ENCODE data around the gene CYP3A7.
A peak's percentile ranks its signal among the peaks of the same experiment; 100 is the strongest.
"Not testable (repeated sequence)": the region's sequence is repeated elsewhere in the genome, so short reads cannot be mapped to it uniquely, and the experiment has no call there.

CYP3A7 gene

DNA sequence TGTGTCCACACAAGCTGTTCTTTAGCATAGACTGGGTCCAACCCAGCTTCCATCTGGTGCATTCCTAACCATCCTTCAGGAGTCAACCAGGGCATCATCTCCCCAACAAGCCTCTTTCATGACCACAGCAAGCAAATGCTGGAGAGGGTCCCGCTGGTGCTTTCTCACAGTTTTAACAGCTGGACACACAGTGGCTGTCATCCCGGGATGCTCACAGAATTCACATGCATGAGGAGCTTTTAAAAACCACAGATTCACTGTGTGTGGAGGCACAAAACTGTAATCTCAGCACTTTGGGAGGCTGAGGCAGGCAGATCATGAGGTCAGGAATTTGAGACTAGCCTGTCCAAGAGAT, 6.4 kb upstream of the CYP3A7 start:
- DNase-seq (ENCODE audit: low spot score), result no peak

DNA sequence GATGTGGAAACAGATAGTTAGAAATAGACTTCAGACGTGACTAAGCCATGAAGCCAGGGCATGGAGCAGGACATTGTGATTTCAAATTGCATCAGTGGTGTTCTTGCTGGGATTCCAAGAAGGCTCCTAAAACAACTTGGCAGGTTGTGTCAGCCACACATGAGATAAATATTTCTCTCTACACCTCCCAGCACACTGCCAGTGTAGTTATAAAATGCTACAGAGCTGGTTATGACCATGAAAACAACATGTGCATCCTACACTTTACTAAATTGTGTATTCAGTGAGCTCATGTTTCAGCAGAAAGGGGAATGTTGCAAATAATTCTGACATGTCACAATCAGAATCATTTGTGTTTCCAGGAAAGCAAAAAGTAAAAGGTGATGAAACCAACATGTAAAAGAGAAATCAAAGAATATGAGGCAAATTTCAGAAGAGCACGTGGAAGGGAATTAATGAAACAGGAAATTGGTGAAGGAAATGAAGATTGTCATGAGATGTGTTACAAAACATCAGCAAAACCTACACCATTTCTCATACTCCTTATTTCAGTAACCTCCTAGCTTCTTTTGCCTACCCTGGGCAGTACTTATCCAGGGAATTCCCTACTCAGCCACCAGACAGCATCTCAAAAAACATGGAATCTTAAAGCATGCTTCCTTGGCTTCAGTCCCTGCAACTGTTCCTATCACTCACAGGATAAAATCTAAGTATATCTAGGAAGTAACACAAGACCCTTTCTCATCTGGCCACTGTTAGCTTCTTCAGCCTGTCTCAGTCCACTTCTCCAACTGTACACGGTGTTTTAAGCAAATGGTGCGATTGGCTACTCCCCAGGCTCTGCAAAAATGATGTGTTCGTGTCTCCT, 5.8 kb upstream of the CYP3A7 start:
- DNase-seq (ENCODE audit: low spot score), result no peak

DNA sequence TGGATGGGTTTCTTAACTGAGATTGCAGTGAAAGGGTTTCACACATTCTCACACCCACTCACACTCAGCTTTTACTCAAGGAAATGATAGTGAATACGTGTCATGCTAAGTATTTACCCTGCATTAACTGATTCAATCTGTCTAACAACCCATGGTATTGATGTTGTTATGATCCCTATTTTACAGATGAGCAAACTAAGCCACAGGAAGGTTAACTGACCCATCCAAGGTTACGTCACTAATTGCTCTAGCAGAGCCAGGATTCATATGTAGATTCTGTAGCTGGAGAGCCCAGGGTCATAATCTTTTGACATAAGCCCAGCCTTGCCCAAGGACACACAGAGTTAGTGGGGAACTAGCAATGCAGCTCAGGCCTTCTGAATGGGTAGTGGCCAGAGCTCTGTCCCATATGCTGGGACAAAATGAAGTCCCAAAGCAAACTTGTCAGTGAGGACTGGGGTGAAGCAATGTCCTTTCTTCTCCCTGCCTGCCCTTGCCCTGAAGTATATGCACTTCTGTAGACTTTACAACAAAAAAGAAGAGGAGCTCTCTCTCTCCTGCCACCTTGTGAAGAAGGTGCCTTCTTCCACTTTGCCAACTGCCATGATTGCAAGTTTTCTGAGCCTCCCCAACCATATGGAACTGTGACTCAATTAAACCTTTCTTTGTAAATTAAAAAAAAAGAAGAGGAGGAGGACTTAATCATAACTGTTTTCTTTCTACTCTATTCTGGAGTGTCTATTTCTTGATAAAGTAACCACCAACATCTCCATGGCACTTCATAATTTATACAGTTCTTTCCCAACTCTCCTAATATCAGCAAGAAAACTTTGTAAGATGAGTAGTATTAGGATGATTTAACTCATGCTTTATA, 4.9 kb upstream of the CYP3A7 start:
- no peak for DNase-seq (ENCODE audit: low spot score)

DNA sequence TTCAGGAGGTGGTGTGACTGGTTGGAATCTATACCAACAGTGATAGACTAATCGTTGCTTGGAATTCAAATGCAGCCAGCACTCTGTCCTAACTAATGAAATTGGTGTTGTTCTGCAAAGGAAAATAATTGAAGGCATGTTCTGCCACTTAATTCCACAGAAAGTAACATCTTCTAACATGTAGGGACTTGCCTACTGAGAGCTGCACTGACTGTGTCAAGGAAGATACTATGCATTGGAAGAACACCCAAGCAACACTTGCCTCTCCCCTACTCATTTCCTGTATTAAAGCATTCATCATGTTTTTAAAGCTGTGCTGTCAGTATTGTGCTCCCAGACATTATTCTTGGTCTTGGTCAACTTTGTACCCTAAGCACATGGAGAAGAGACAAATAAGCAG, 2.7 kb upstream of the CYP3A7 start:
- no peak for DNase-seq (ENCODE audit: low spot score)

DNA sequence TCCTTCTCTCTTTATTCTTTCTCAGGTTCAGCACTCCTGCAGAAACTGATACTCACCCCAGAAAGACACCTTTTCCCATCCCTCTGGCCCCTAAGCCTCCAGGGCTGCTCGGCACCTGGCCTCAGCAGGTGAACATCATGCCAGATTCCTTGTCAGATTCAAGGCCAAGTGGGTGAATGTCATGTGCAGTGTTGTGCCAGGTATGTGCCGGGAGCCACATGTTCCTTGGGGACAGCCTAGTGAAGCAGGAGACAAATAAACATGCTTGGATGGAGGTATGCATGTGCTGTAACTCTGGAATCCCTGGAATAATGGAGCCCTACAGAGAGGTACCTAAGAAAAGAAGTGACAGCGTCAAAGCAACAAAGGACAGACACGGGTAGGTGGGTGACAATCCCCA, 1.7 kb upstream of the CYP3A7 start:
- DNase-seq (ENCODE audit: low spot score), result not testable (repeated sequence)

DNA sequence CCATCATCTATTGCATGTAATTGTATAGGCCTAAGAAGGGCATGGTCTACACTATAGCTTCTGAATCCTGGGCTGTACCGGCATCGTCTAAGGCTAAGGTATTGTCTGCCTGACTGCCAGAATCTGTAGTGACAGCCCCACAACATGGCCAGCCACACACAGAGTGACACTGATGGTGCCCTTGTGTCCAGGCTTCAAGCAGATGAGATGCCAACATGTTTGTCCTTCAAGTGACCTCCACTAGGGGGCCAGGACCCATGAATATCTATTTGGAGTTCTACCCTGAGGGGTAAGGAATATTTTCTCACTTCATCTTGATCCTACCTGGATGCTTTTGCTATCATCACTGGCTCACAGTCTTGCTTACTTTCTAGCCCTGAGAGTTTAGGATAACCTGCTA, 1.5 kb downstream of the CYP3A7 start:
- no peak for DNase-seq (ENCODE audit: low spot score)

DNA sequence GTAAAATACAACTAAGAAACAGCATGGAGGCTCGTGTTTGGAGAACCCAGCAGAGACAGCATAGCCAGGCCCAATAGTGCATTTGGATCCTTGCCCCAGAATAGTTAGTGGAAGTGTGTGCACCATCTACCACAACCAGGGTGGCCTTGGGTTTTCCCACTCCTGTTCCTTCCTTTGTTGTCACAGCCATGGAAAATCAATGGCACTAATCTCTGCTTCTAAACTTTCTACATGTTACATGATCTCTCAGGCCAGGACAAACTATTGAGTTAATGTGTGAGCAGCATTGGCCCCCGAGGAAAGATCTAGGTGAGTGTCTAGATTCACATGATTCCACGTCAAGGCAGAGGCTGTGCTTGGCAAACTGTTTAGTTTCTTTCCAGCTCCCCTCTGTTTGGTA, 2.0 kb downstream of the CYP3A7 start:
- DNase-seq (ENCODE audit: low spot score), result no peak

DNA sequence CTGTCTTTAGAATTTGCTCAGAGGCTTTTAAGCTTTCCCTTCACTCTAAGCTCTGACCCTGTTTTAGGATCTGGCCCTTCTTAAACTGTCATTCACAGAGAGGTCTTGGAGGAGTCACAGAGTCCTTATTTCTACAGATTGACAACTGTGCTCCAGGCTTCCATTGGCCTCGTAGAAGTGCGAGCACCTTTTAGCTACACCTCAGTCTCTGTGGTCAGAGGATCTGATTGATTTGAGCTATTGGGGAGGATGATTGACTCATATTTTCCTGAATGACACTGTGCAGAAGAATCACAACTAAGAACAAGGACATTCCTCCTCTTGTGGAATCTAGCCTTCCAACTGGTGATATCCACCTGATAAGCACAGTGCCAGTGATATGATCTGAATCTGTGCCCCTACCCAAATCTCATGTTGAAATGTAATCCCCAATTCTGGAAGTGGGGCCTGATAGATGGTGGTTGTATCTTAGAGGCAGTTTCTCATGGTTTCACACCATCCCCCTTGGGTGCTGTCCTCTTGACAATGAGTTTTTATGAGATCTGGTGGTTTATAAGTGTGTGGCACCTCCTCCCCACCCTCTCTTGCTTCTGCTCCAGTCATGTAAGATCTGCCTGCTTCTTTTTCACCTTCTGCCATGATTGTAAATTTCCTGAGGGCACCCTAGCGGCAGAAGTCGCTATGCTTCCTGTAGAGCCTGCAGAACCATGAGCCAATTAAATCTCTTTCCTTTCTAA, 3.2 kb downstream of the CYP3A7 start:
- DNase-seq (ENCODE audit: low spot score), result no peak

DNA sequence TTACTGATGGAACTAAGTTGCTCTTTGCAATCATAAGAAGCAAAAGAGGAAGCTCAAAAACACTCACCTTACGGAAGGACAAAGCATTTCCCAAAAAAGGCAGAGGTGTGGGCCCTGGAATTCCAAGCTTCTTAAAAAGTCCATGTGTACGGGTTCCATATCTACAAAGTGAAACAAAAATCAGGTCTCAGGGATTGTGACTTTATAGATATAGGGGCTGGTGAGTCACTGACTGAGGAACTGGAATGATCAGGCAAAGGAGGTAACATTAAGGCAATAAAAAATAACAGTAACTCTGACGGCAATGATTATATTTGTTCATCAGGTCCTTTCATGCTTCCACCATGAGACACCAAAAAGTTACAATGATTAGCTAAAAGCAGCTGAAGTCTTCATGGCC, 4.0 kb downstream of the CYP3A7 start:
- DNase-seq (ENCODE audit: low spot score), result no peak

DNA sequence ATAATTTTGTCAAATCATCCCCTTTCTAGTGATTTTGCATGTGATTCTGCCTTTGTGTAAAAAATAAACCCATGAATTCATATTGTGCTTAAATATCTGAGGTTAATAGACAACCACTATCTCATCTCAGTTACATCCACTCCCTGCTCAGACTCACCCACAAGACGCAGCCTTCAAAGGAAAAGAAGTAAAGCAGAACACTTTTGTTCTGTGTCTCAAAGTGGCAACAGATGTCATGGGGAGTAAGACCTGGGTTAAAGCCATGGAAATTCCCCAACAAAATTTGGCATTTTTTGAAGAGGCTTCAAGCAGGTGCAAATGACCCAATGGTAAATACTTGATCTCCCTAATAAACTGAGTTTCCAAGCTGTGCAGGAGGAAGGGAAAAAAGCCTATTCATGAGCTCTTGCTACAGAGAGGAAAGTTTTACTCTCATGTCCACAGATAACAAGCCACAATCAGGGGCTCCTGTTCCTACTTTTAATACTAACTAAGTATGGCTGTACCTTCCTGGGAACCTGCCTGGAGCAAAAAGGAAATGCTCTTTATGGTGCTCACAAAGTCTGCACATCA, 4.7 kb downstream of the CYP3A7 start:
- no peak for DNase-seq (ENCODE audit: low spot score)

DNA sequence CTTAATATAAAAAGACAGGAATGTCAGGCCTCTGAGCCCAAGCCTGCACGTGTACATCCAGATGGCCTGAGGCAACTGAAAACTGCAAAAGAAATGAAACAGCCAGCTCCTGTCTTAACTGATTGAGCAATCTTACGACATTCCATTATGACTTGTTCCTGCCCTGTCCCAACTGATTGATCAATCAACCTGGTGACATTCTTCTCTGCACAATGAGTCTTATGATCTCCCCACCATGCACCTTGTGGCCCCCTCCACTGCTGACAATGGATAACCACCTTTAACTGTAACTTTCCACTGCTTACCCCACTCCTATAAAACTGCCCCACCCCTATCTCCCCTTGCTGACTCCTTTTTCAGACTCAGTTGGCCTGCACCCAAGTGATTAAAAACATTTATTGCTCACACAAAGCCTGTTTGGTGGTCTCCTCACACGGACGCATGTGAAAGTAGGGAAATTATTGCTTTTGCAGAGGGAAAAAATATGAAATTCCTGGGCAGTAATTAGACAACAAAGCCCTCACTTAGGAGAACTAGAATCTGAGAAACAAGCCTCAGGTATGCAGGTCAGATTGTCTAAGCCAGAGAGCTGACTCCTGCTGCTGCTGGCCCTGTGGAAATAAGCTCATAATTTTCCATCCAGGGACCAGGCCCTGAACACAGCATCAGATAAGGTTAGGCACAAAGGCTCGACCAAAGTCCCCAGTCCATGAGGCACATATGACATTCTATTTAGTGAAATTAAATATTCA, 5.3 kb downstream of the CYP3A7 start:
- DNase-seq (ENCODE audit: low spot score), result peak; percentile 35

DNA sequence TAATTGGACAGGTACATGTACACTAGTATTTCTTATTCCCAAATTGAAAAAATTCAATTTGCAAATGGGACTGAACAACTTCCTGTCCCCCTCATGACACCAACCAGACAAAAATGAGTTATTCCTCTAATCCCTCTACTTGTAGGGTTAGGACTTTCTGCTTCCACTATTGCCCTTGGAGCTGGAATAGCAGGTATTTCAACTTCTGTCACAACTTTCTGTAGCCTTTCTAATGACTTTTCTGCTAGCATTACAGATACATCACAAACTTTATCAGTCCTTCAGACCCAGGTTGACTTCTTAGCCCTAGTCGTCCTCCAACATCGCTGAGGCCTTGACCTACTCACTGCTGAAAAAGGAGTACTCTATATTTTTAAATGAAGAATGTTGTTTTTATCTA, 6.4 kb downstream of the CYP3A7 start:
- DNase-seq (ENCODE audit: low spot score), result no peak

DNA sequence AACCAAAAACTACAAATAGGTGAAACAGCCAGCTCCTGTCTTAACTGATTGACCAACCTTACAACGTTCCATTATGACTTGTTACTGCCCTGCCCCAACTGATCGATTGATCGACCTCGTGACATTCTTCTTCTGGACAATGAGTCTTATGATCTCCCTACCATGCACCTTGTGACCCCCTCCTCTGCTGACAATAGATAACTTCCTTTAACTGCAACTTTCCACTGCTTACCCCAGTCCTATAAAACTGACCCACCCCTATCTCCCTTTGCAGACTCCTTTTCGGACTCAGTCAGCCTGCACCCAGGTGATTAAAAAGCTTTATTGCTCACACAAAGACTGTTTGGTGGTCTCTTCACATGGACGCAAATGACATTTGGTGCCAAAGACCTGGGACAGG, 11.8 kb downstream of the CYP3A7 start:
- not testable (repeated sequence) for DNase-seq (ENCODE audit: low spot score)

DNA sequence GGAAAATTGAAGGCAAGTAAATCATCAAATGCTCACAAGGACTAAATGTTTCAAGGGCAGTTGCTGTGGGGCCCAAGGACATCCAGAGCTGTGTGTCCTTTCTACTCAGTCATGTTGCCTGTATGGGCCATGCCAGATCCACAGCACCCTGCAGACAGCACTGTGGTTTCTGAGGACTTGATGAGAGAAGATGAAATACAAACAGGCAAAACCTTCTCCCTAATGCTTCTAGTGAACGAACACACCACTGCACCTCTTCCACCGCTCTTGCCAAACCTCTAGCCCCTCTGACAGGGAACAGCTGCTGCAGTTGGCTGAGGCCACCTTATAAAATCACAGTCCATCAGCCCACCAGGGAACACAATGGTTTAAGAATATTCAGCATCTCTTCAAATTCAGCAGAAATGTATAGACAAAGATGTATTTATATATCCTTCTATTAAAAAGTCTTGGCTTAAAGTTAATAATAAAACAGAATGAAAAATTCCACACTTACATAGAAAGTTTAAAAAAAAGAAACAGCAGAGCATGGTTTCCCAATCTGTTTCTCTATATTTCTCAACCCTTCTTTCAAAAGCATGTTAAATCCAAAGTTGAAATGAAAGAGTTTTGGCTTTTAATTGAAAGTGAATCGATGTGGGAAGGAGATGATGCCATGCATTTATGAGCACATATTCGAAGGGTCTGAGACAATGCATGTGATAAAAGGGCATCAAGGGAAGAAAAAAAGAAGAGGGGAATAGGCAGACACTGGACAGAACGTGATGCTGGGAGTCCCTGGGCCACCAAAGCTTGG, 14.0 kb downstream of the CYP3A7 start:
- DNase-seq (ENCODE audit: low spot score), result no peak

DNA sequence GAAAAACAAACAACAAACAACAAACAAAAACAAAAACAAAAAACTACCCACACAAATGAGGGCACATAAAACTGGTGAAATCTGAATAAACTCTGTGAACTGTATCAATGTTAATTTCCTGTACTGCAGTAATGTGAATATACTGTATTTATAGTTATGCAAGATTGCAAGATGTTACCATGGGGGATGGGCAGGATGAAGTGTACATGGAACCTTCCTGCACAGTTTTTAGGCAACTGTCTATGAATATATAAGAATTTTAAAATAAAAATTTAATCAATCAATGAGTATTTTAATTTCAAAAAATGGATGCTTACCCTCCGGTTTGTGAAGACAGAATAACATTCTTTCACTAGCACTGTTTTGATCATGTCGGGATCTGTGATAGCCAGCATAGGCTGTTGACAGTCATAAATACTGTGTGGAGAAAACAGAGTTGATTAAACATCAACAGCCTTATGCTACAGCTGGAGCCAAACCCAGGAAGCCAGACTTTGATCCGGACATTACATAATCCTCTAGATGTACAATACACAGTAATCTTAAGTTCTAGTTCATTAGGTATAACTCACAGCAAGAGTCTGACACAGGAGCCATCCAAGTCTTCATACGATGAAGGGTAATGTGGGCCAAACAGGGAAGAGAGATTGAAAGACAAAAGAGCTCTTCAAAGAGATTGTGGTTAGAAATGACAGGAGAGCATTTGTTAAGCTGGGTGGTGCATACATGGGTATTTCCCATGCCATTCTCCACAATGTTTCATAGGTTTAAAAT, 14.8 kb downstream of the CYP3A7 start:
- DNase-seq (ENCODE audit: low spot score), result peak; percentile 45

DNA sequence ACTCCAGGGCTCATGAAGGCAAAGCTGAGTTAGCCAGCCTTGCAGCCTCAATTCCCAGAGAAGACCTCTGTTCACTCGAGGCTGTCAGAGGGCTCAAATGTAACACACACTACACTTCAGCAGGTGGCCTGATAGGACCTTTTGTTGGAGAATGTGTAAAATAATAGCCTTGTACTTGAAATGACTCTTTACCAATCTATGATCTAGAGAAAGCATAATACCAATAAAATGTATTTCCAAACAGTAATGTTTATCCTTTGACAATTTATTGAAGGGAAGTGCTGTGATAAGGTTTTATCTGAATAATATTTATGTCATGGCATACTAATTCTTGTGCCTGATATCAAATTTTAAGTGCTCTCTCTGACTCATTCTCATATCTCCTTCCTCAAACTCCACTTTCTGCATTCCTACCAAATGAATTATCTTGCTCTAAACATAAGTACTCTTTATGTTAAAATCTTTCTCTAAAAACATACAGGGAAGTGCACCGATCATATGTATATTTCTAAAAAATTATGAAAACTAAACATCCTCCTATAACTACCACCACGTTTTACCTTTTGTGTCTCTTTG, 20.9 kb downstream of the CYP3A7 start:
- DNase-seq (ENCODE audit: low spot score), result no peak

DNA sequence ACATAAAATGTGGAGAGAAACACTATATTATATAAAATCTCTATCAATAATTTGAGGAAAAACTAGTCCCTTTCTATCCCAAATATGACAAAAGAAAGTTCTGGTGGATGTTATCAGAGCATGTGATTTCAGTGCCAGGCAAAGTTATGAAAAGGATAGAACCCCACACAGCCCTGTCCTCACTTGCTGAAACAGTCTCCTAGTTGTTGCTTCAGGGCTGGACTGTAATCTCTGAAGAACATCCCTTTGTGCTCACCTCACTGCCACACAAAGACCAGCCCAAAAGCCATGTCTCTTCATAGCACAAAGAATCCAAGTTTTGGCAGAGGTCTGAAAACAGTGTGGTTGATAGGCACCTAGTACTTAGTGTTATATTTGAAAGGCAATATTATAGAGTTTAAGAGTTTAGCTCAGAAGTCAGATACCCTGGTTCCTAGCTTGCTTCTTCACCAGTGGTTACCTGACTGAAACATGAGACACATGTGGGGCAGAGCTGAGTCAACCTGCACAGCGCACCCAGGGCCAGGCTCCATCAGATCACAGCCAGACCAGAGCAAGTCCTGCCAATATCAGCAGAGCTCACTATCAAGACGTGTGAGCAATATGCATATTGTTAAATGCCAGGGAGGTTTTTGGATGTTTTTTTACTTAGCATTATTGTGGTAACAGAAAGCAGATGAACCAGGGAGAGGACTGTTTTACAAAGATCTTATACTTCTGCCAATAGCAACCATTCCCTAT, 25.0 kb downstream of the CYP3A7 start:
- no peak for DNase-seq (ENCODE audit: low spot score)

DNA sequence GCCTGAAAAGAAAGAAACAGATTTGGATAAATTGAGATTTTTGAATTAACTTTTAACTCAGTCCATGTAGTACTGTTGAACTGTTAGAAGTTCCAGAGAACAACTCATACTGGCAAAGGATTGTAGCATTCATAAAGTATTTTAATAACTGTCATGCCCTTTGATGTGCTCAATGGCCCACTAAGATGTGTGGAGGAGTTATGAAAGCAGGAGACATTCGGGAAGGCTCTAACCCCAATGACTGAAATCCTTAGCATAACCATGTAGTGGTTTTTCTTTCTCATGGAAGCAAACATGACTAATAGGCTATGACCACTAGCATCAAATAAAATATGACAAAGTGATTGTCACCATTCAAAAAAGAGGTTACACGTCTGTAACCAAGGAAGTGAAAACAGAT, 25.7 kb downstream of the CYP3A7 start:
- no peak for DNase-seq (ENCODE audit: low spot score)

DNA sequence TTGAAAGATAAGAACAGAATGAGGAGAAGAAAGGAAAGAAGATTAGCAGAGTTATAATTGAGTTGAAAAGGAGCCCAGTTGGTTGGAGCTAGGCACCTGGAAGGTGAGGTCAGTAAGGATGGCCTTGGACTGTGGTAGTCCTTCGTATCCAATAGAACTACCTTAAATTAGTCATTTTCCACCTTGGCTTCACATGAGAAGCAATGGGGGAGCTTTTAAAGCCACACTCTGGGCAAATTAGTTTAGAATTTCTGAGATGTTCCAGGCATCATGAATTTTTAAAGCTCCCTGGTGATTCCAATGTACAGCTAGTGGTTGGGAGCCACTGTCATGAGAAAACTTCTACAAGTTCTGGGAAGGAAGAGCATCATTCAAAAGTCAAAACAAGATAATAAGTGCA, 27.9 kb downstream of the CYP3A7 start:
- peak; percentile 18 for DNase-seq (ENCODE audit: low spot score)

Data from kidney tubule cell (primary cell).